A673 (cell line): ENCODE measurements around the gene PI4K2B.
"Not testable (repeated sequence)": the region's sequence is repeated elsewhere in the genome, so short reads cannot be mapped to it uniquely, and the experiment has no call there.

Experiments
- CTCF ChIP-seq: fragments of 300-800, 200-600 bp; sonication (generic); conservative IDR thresholded peaks from 2 replicates; pipeline ENCODE4 v1.5.1; 2017; ENCODE audit warnings: low read depth, mild to moderate bottlenecking, antibody characterized with exemption, low read length, moderate library complexity, mixed read lengths
- EZH2 ChIP-seq: fragments of 200-600 bp; sonication (generic); IDR thresholded peaks from 2 replicates; pipeline ENCODE4 v1.6.1; 2017; ENCODE audit warnings: borderline replicate concordance, low read depth, mild to moderate bottlenecking, mixed read lengths, antibody characterized with exemption, low read length; ENCODE audit not compliant: poor library complexity, severe bottlenecking

- not testable (repeated sequence) for TF ChIP-seq CTCF, EZH2
Measured at GRCh38 chr4:25236030-25236429, 2.2 kb downstream of the PI4K2B start.
